ENCODE results near the gene MYO1D.
A peak's percentile ranks its signal among the peaks of the same experiment; 100 is the strongest.

MYO1D gene

GRCh38 chr17:32771396-32771795 lies 105.5 kb downstream of the MYO1D start:
- DNase-seq (ENCODE audit: low read depth): no peak
- no peak overlapping the region for H3K4me3 ChIP-seq (ENCODE audit: low read length)
- TF ChIP-seq CTCF (conservative IDR thresholded peaks at IDR 0.05; ENCODE audit: low read depth, low read length): no peak

GRCh38 chr17:32769846-32770245 lies 107.1 kb downstream of the MYO1D start:
- no peak overlapping the region for H3K4me3 ChIP-seq (ENCODE audit: low read length)
- no peak for TF ChIP-seq CTCF (conservative IDR thresholded peaks at IDR 0.05; ENCODE audit: low read depth, low read length)
- DNase-seq (ENCODE audit: low read depth): no peak

- TF ChIP-seq CTCF (conservative IDR thresholded peaks at IDR 0.05; ENCODE audit: low read depth, low read length): no peak
- no peak overlapping the region for H3K4me3 ChIP-seq (ENCODE audit: low read length)
- DNase-seq (ENCODE audit: low read depth): no peak
Measured at GRCh38 chr17:32763855-32764439, 113.0 kb downstream of the MYO1D start.

DNA sequence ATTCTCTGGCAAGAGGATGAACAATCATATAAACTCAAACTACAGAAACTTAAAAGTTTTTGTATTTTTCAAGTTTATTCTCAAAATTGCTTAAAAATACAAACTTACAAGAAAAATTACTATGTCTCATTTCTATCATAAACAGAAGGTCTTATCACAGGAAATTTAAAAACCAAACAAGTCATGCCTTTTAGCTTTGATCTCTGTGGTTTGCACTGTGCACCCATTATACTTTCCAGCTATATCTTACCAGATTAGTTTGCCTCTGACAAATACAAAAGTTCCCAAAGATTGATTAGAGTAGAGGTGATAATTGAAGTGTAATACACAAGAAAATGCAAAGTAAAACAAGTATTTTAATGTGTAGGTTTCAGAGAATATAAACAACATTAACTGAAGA lies 117.4 kb downstream of the MYO1D start:
- TF ChIP-seq CTCF (conservative IDR thresholded peaks at IDR 0.05; ENCODE audit: low read depth, low read length): no peak
- no peak for DNase-seq (ENCODE audit: low read depth)
- H3K4me3 ChIP-seq (ENCODE audit: low read length): no peak overlapping the region

- H3K4me3 ChIP-seq (ENCODE audit: low read length): no peak overlapping the region
- TF ChIP-seq CTCF (conservative IDR thresholded peaks at IDR 0.05; ENCODE audit: low read depth, low read length): no peak
- peak; percentile 16 for DNase-seq (ENCODE audit: low read depth)
Measured at GRCh38 chr17:32757963-32758362, 119.0 kb downstream of the MYO1D start.

- no peak for DNase-seq (ENCODE audit: low read depth)
- no peak for TF ChIP-seq CTCF (conservative IDR thresholded peaks at IDR 0.05; ENCODE audit: low read depth, low read length)
- H3K4me3 ChIP-seq (ENCODE audit: low read length): no peak overlapping the region
Measured at GRCh38 chr17:32756696-32757095, 120.2 kb downstream of the MYO1D start.

DNA sequence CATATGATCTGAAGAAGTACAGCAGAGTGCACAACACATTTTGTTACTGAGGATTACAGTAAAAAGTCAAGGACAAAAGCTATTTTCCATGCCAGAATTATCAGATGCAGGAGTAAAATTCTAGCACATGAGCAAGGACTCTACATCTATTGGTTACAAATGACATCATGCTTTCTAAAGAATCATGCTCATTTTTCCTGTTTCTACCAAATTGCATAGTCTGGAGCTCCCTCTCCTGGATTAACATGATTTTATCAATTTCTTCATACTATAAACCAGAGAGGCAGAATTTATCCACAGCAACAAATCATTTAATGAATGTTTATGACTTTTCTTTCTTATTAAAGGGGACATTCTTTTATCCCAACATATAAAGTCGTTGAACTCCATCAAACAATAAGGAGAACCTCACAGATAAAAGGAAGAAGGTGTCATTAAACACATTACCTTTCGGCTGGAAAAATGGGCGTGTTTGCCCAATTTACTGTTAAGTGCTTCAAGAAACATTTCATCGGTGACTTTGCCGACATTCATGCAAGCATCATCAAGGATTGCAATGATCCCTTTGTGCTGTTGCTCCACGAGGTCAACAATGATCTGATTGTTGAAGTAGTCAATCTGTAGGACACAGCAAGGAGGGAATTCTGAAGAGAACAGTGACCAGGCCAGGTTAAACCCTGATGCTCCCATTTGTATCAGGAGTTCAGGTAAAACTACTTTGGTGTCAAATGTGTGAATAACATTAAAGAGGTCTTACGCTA lies 121.7 kb downstream of the MYO1D start:
- peak; percentile 51 for TF ChIP-seq CTCF (conservative IDR thresholded peaks at IDR 0.05; ENCODE audit: low read depth, low read length)
- no peak overlapping the region for H3K4me3 ChIP-seq (ENCODE audit: low read length)
- peak; percentile 43 for DNase-seq (ENCODE audit: low read depth)
